ENCODE data around the gene PEX13. TPM values are rescaled to one million over a fixed set of nuclear protein-coding genes. Genes with fewer than 3 reads are reported as not detected.

Gene PEX13
- total RNA-seq, 1 experiment from 2014 or later, result 20.4 TPM

GRCh38 chr2:60989259-60989658, 28.3 kb upstream of the PEX13 start:
- ChIA-PET CTCF (no interaction called here), POLR2A (no interaction called here)
- no peak for DNase-seq (ENCODE audit: low spot score)
- Mint-ChIP-seq H3K4me1 (no peaks in the 10 kb centered on the region), H3K9me3 (peaks cover 38% of the 10 kb centered on the region), H3K27ac (no peak overlapping the region), H3K4me3 (no peak overlapping the region), H3K36me3 (peaks cover 27% of the 10 kb centered on the region), H3K27me3 (ENCODE audit: low read depth) (peaks cover 2% of the 10 kb centered on the region; the same call in 1 of the 2 replicates)
- TF ChIP-seq, protein P1, sequence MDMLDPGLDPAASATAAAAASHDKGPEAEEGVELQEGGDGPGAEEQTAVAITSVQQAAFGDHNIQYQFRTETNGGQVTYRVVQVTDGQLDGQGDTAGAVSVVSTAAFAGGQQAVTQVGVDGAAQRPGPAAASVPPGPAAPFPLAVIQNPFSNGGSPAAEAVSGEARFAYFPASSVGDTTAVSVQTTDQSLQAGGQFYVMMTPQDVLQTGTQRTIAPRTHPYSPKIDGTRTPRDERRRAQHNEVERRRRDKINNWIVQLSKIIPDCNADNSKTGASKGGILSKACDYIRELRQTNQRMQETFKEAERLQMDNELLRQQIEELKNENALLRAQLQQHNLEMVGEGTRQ (CRISPR knock-in tag; IDR thresholded peaks at IDR 0.05), result no peak
- ATAC-seq, result no peak

DNA sequence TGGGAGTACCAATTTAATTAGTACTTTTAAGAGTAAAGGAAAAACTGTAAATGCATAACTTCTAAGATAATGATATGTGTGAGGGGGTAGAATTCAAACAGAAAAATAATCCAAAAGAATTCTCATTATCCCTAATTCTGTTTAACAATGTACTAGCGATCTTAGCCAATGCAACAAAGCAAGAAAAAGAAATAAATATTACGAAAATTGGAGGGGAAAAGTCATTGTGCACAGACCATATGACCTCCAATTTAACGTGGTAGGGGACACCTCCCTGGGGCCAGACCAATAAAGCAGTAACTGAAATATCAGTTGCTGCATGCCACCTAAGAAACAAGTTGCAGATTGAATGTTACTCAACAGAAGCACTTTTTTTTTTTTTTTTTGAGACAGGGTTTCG, 25.9 kb upstream of the PEX13 start:
- ChIA-PET CTCF (no interaction called here), POLR2A (no interaction called here)
- Mint-ChIP-seq H3K27ac (no peak overlapping the region), H3K4me3 (no peak overlapping the region), H3K36me3 (peaks cover 27% of the 10 kb centered on the region), H3K9me3 (peaks cover 38% of the 10 kb centered on the region), H3K4me1 (no peaks in the 10 kb centered on the region), H3K27me3 (ENCODE audit: low read depth) (peaks cover 2% of the 10 kb centered on the region; the same call in 1 of the 2 replicates)
- DNase-seq (ENCODE audit: low spot score) (no peak), ATAC-seq (no peak)
- TF ChIP-seq GTF2I (CRISPR knock-in tag; conservative IDR thresholded peaks at IDR 0.05), result peak; percentile 42; the same call in 1 of the 2 replicates
- no peak for TF ChIP-seq CREB1 (CRISPR knock-in tag; IDR thresholded peaks at IDR 0.05)
- TF ChIP-seq, protein P2, sequence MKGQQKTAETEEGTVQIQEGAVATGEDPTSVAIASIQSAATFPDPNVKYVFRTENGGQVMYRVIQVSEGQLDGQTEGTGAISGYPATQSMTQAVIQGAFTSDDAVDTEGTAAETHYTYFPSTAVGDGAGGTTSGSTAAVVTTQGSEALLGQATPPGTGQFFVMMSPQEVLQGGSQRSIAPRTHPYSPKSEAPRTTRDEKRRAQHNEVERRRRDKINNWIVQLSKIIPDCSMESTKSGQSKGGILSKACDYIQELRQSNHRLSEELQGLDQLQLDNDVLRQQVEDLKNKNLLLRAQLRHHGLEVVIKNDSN (CRISPR knock-in tag; IDR thresholded peaks at IDR 0.05), result no peak
- no peak for TF ChIP-seq GABPB1 (CRISPR knock-in tag; IDR thresholded peaks at IDR 0.05)
- no peak for TF ChIP-seq SP1 (CRISPR knock-in tag; conservative IDR thresholded peaks at IDR 0.05)
- TF ChIP-seq, protein P3, sequence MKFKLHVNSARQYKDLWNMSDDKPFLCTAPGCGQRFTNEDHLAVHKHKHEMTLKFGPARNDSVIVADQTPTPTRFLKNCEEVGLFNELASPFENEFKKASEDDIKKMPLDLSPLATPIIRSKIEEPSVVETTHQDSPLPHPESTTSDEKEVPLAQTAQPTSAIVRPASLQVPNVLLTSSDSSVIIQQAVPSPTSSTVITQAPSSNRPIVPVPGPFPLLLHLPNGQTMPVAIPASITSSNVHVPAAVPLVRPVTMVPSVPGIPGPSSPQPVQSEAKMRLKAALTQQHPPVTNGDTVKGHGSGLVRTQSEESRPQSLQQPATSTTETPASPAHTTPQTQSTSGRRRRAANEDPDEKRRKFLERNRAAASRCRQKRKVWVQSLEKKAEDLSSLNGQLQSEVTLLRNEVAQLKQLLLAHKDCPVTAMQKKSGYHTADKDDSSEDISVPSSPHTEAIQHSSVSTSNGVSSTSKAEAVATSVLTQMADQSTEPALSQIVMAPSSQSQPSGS (CRISPR knock-in tag; IDR thresholded peaks at IDR 0.05; ENCODE audit: borderline replicate concordance, low read depth), result no peak
- TF ChIP-seq ZMAT4 (CRISPR knock-in tag; IDR thresholded peaks at IDR 0.05), result no peak

DNA sequence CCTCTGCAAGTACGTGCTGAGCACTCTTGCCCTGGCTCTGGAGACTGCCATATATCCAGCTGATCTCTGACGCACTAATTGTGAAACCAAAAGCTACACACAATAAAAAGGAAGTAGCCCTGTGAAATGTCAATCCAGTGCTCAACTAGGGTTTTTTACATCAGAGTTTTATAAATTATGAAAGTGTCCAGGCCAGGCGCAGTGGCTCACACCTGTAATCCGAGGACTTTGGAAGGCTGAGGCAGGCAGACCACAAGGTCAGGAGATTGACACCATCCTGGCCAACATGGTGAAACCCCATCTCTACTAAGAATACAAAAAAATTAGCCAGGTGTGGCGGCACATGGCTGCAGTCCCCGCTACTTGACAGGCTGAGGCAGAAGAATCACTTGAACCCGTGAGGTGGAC, 24.5 kb upstream of the PEX13 start:
- H3K4me3 Mint-ChIP-seq, result no peak overlapping the region
- H3K27me3 Mint-ChIP-seq (ENCODE audit: low read depth), result peaks cover 2% of the 10 kb centered on the region; the same call in 1 of the 2 replicates
- ChIA-PET POLR2A (interaction anchor here (0.7 kb wide), 1 partner anchor 15 kb away, joined by 3 read pairs; no protein-coding TSS in a partner anchor), CTCF (no interaction called here)
- peaks cover 38% of the 10 kb centered on the region for H3K9me3 Mint-ChIP-seq
- no peak for DNase-seq (ENCODE audit: low spot score)
- no peaks in the 10 kb centered on the region for H3K4me1 Mint-ChIP-seq
- ATAC-seq, result no peak
- H3K27ac Mint-ChIP-seq, result no peak overlapping the region
- peaks cover 27% of the 10 kb centered on the region for H3K36me3 Mint-ChIP-seq
- TF ChIP-seq MXD4 (CRISPR knock-in tag; IDR thresholded peaks at IDR 0.05; ENCODE audit: borderline replicate concordance), result no peak
- TF ChIP-seq MLX (CRISPR knock-in tag; IDR thresholded peaks at IDR 0.05), result no peak
- TF ChIP-seq JAZF1 (CRISPR knock-in tag; IDR thresholded peaks at IDR 0.05), result no peak
- no peak for TF ChIP-seq STAT6 (CRISPR knock-in tag; conservative IDR thresholded peaks at IDR 0.05; ENCODE audit: low read depth)
- TF ChIP-seq, protein P4, sequence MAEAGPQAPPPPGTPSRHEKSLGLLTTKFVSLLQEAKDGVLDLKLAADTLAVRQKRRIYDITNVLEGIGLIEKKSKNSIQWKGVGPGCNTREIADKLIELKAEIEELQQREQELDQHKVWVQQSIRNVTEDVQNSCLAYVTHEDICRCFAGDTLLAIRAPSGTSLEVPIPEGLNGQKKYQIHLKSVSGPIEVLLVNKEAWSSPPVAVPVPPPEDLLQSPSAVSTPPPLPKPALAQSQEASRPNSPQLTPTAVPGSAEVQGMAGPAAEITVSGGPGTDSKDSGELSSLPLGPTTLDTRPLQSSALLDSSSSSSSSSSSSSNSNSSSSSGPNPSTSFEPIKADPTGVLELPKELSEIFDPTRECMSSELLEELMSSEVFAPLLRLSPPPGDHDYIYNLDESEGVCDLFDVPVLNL (CRISPR knock-in tag; IDR thresholded peaks at IDR 0.05; ENCODE audit: borderline replicate concordance, low read depth), result no peak
- TF ChIP-seq NFATC4 (CRISPR knock-in tag; IDR thresholded peaks at IDR 0.05), result no peak
- TF ChIP-seq CREB1 (CRISPR knock-in tag; IDR thresholded peaks at IDR 0.05), result no peak
- TF ChIP-seq ATF1 (CRISPR knock-in tag; IDR thresholded peaks at IDR 0.05), result no peak
- TF ChIP-seq PREB (CRISPR knock-in tag; IDR thresholded peaks at IDR 0.05; ENCODE audit: borderline replicate concordance), result no peak
- no peak for TF ChIP-seq ZNF263 (CRISPR knock-in tag; IDR thresholded peaks at IDR 0.05; ENCODE audit: low read depth)
- TF ChIP-seq, protein P5, sequence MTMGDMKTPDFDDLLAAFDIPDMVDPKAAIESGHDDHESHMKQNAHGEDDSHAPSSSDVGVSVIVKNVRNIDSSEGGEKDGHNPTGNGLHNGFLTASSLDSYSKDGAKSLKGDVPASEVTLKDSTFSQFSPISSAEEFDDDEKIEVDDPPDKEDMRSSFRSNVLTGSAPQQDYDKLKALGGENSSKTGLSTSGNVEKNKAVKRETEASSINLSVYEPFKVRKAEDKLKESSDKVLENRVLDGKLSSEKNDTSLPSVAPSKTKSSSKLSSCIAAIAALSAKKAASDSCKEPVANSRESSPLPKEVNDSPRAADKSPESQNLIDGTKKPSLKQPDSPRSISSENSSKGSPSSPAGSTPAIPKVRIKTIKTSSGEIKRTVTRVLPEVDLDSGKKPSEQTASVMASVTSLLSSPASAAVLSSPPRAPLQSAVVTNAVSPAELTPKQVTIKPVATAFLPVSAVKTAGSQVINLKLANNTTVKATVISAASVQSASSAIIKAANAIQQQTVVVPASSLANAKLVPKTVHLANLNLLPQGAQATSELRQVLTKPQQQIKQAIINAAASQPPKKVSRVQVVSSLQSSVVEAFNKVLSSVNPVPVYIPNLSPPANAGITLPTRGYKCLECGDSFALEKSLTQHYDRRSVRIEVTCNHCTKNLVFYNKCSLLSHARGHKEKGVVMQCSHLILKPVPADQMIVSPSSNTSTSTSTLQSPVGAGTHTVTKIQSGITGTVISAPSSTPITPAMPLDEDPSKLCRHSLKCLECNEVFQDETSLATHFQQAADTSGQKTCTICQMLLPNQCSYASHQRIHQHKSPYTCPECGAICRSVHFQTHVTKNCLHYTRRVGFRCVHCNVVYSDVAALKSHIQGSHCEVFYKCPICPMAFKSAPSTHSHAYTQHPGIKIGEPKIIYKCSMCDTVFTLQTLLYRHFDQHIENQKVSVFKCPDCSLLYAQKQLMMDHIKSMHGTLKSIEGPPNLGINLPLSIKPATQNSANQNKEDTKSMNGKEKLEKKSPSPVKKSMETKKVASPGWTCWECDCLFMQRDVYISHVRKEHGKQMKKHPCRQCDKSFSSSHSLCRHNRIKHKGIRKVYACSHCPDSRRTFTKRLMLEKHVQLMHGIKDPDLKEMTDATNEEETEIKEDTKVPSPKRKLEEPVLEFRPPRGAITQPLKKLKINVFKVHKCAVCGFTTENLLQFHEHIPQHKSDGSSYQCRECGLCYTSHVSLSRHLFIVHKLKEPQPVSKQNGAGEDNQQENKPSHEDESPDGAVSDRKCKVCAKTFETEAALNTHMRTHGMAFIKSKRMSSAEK (CRISPR knock-in tag; IDR thresholded peaks at IDR 0.05; ENCODE audit: borderline replicate concordance), result no peak

Measured in WTC11 (cell line).